Loucy (cell line): ENCODE data around the gene HSPA12A.

ENCODE experiments used
- H2AFZ ChIP-seq: fragments of 200-600 bp; sonication (generic); 2 replicates; pipeline ENCODE4 v1.6.0; 2016; ENCODE audit warnings: antibody characterized with exemption, mild to moderate bottlenecking, low read length, moderate library complexity
- H3F3A ChIP-seq: fragments of 200-600 bp; 2 replicates; pipeline ENCODE4 v1.6.0; 2016; ENCODE audit warnings: antibody characterized with exemption, low read depth, mild to moderate bottlenecking
- H3K27me3 ChIP-seq: fragments of 200-600 bp; sonication (generic); 2 replicates; pipeline ENCODE4 v1.6.1; 2014; ENCODE audit warnings: low read length, mild to moderate bottlenecking; ENCODE audit not compliant: insufficient read depth, poor library complexity, severe bottlenecking
- H3K36me3 ChIP-seq: fragments of 200-600 bp; sonication (generic); 2 replicates; pipeline ENCODE4 v1.6.1; 2016; ENCODE audit warnings: low read length; ENCODE audit not compliant: insufficient read depth
- H3K4me1 ChIP-seq: fragments of 200-600 bp; sonication (generic); 2 replicates; pipeline ENCODE4 v1.5.1; 2014; ENCODE audit warnings: low read length, mild to moderate bottlenecking; ENCODE audit not compliant: insufficient read depth, poor library complexity, severe bottlenecking
- H3K4me2 ChIP-seq: fragments of 200-600 bp; sonication (generic); 2 replicates; pipeline ENCODE4 v1.6.0; 2014; ENCODE audit warnings: antibody characterized with exemption, low read length, low read depth, mild to moderate bottlenecking; ENCODE audit not compliant: poor library complexity, severe bottlenecking
- H3K4me3 ChIP-seq: fragments of 200-600 bp; sonication (generic); 2 replicates; pipeline ENCODE4 v1.5.1; 2014; ENCODE audit warnings: low read length, mild to moderate bottlenecking, mixed read lengths; ENCODE audit not compliant: poor library complexity, severe bottlenecking
- H3K79me2 ChIP-seq: fragments of 200-600 bp; sonication (generic); 2 replicates; pipeline ENCODE4 v1.6.1; 2014; ENCODE audit warnings: low read length; ENCODE audit not compliant: insufficient read depth
- H3K9ac ChIP-seq: fragments of 200-600 bp; sonication (generic); 2 replicates; pipeline ENCODE4 v1.6.0; 2014; ENCODE audit warnings: mild to moderate bottlenecking, low read depth, low read length, moderate library complexity; ENCODE audit not compliant: poor library complexity, severe bottlenecking
- H3K9me2 ChIP-seq: fragments of 200-600 bp; sonication (generic); replicated peaks from 2 replicates; pipeline ENCODE4 v1.6.1; 2016; ENCODE audit warnings: low read depth, low read length, mixed read lengths
- H3K9me3 ChIP-seq: fragments of 200-600 bp; sonication (generic); 2 replicates; pipeline ENCODE4 v1.6.1; 2014; ENCODE audit warnings: mild to moderate bottlenecking, antibody characterized with exemption, low read length, low read depth; ENCODE audit not compliant: insufficient read depth
- H4K20me1 ChIP-seq: fragments of 200-600 bp; sonication (generic); 2 replicates; pipeline ENCODE4 v1.6.0; 2014; ENCODE audit warnings: antibody characterized with exemption, low read length, mild to moderate bottlenecking; ENCODE audit not compliant: insufficient read depth, poor library complexity, severe bottlenecking
- CTCF ChIP-seq: fragments of 200-600 bp; sonication (generic); conservative IDR thresholded peaks from 2 replicates; pipeline ENCODE4 v1.5.1; 2014; ENCODE audit warnings: mild to moderate bottlenecking, antibody characterized with exemption, low read length
- EZH2phosphoT487 ChIP-seq: fragments of 200-600 bp; IDR thresholded peaks from 2 replicates; pipeline ENCODE4 v1.6.1; 2018; ENCODE audit warnings: antibody characterized with exemption, mild to moderate bottlenecking, moderate library complexity, borderline replicate concordance

Gene HSPA12A

GRCh38 chr10:116686632-116687031, 55.7 kb downstream of the HSPA12A start:
- no peaks in the 10 kb centered on the region for H3K36me3 ChIP-seq
- no peaks in the 10 kb centered on the region for H3K27me3 ChIP-seq
- H3K9me3 ChIP-seq = no peaks in the 10 kb centered on the region
- H3K4me2 ChIP-seq = no peak overlapping the region
- no peak overlapping the region for H2AFZ ChIP-seq
- H3K4me1 ChIP-seq = no peaks in the 10 kb centered on the region
- no peaks in the 10 kb centered on the region for H3K9me2 ChIP-seq
- no peaks in the 10 kb centered on the region for H4K20me1 ChIP-seq
- no peak overlapping the region for H3K4me3 ChIP-seq
- H3K79me2 ChIP-seq = no peaks in the 10 kb centered on the region
- H3K9ac ChIP-seq = no peak overlapping the region
- no peak for TF ChIP-seq EZH2phosphoT487
- no peak for TF ChIP-seq CTCF
- H3F3A ChIP-seq = no peaks in the 10 kb centered on the region

GRCh38 chr10:116685807-116686206, 56.6 kb downstream of the HSPA12A start:
- Histone ChIP-seq H3K4me2 (no peak overlapping the region), H3K79me2 (no peaks in the 10 kb centered on the region), H3K4me1 (no peaks in the 10 kb centered on the region), H3K36me3 (no peaks in the 10 kb centered on the region), H3F3A (no peaks in the 10 kb centered on the region), H3K9ac (no peak overlapping the region), H2AFZ (no peak overlapping the region), H3K4me3 (no peak overlapping the region), H3K9me3 (no peaks in the 10 kb centered on the region), H3K9me2 (no peaks in the 10 kb centered on the region), H3K27me3 (no peaks in the 10 kb centered on the region), H4K20me1 (no peaks in the 10 kb centered on the region)
- no peak for TF ChIP-seq EZH2phosphoT487
- no peak for TF ChIP-seq CTCF

- no peak overlapping the region for H3K4me3 ChIP-seq
- H3K4me1 ChIP-seq = no peaks in the 10 kb centered on the region
- H3K79me2 ChIP-seq = no peaks in the 10 kb centered on the region
- H3K9me3 ChIP-seq = no peaks in the 10 kb centered on the region
- H2AFZ ChIP-seq = no peak overlapping the region
- no peaks in the 10 kb centered on the region for H4K20me1 ChIP-seq
- H3K27me3 ChIP-seq = no peaks in the 10 kb centered on the region
- H3K4me2 ChIP-seq = no peak overlapping the region
- H3K36me3 ChIP-seq = no peaks in the 10 kb centered on the region
- no peaks in the 10 kb centered on the region for H3K9me2 ChIP-seq
- H3F3A ChIP-seq = no peaks in the 10 kb centered on the region
- TF ChIP-seq CTCF (no peak), EZH2phosphoT487 (no peak)
- H3K9ac ChIP-seq = no peak overlapping the region
These were observed 57.6 kb downstream of the HSPA12A start for GRCh38 chr10:116684781-116685180.
